ENCODE results near the gene ZNF827.
A peak's percentile ranks its signal among the peaks of the same experiment; 100 is the strongest.

The ZNF827 gene

GRCh38 chr4:145821766-145822165 is 116.9 kb downstream of the ZNF827 start:
- DNase-seq = no peak

GRCh38 chr4:145820407-145820806 is 118.2 kb downstream of the ZNF827 start:
- no peak for DNase-seq

GRCh38 chr4:145819853-145820181 is 118.8 kb downstream of the ZNF827 start:
- DNase-seq = no peak

GRCh38 chr4:145819101-145819852 is 119.3 kb downstream of the ZNF827 start:
- no peak for DNase-seq

- no peak for DNase-seq
Measured at GRCh38 chr4:145818011-145818410, 120.6 kb downstream of the ZNF827 start.

- DNase-seq = no peak
Measured at GRCh38 chr4:145816091-145816490, 122.5 kb downstream of the ZNF827 start.

- DNase-seq = no peak
Measured at GRCh38 chr4:145815626-145816025, 123.0 kb downstream of the ZNF827 start.

GRCh38 chr4:145815027-145815612 is 123.5 kb downstream of the ZNF827 start:
- DNase-seq = peak; percentile 49

GRCh38 chr4:145814246-145814645 is 124.4 kb downstream of the ZNF827 start:
- DNase-seq = no peak

- no peak for DNase-seq
Measured at GRCh38 chr4:145812919-145813318, 125.7 kb downstream of the ZNF827 start.

- DNase-seq = peak; percentile 24
Measured at GRCh38 chr4:145808848-145809512, 129.6 kb downstream of the ZNF827 start.

GRCh38 chr4:145808021-145808650 is 130.5 kb downstream of the ZNF827 start:
- peak; percentile 57 for DNase-seq

GRCh38 chr4:145805490-145805889 is 133.1 kb downstream of the ZNF827 start:
- no peak for DNase-seq

GRCh38 chr4:145804116-145804515 is 134.5 kb downstream of the ZNF827 start:
- no peak for DNase-seq

- no peak for DNase-seq
Measured at GRCh38 chr4:145799223-145799622, 139.4 kb downstream of the ZNF827 start.

GRCh38 chr4:145797278-145797677 is 141.3 kb downstream of the ZNF827 start:
- DNase-seq = no peak

GRCh38 chr4:145796346-145796745 is 142.3 kb downstream of the ZNF827 start:
- DNase-seq = no peak

- DNase-seq = no peak
Measured at GRCh38 chr4:145795521-145795920, 143.1 kb downstream of the ZNF827 start.

- no peak for DNase-seq
Measured at GRCh38 chr4:145792429-145792828, 146.2 kb downstream of the ZNF827 start.

- no peak for DNase-seq
Measured at GRCh38 chr4:145791988-145792387, 146.6 kb downstream of the ZNF827 start.

- DNase-seq = no peak
Measured at GRCh38 chr4:145788755-145789154, 149.9 kb downstream of the ZNF827 start.

GRCh38 chr4:145786830-145787229 is 151.8 kb downstream of the ZNF827 start:
- no peak for DNase-seq

GRCh38 chr4:145786261-145786660 is 152.4 kb downstream of the ZNF827 start:
- no peak for DNase-seq
